ENCODE measurements around the gene ARL3.
A peak's percentile ranks its signal among the peaks of the same experiment; 100 is the strongest.
"Not testable (repeated sequence)": the region's sequence is repeated elsewhere in the genome, so short reads cannot be mapped to it uniquely, and the experiment has no call there.

The ARL3 gene

DNA sequence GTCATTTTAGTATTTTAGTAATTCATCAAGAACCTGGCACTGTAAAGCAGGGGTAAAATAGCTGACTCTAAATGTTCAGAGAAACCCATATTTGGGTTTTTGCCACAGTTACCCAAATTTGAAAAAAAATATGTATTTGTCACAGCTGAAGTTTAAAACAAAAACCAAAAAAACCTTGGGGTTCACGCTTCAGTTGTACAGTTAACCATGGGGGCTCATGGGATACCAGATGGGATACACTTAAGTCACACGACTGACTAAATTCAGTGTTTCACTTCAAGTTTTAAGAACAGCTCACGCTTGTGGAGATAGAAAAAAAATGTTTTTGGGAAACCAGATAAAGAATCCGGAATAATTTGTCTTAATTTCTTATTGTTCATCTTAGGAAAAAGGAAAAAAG, 2.1 kb downstream of the ARL3 start:
- peaks cover 55% of the 10 kb centered on the region for H3K4me1 ChIP-seq
- H3K27me3 ChIP-seq, result no peaks in the 10 kb centered on the region
- H3K36me3 ChIP-seq, result no peaks in the 10 kb centered on the region
- peak overlapping the region; percentile 7; the same call in 1 of the 2 replicates for H3K27ac ChIP-seq
- H3K4me3 ChIP-seq, result no peak overlapping the region
- H3K9ac ChIP-seq, result peak overlapping the region; percentile 16; the same call in 1 of the 2 replicates
- H4K20me1 ChIP-seq, result no peaks in the 10 kb centered on the region
- no peak for TF ChIP-seq Cebpa-rat (IDR thresholded peaks at IDR 0.05)
- H3K4me2 ChIP-seq, result peak overlapping the region; percentile 80
- no peaks in the 10 kb centered on the region for H3K9me3 ChIP-seq

DNA sequence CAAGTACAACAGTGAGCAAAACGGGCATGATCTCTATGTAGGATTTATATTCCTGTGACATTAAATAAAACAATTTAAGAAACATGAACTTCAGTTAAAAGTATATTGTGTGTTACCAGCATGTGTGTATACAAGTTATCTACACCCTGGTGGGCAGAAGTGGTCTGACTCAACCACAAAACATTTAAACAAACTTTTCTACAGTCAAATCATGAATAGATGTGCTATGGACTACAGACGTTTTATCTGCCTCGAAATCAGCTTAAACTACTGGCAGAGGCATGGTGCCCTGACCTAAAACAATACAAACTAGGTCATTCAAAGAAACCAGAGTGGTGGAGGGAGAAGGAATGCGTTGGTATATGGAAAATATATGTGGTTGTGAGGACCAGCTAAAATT, 3.6 kb downstream of the ARL3 start:
- H3K4me1 ChIP-seq, result peaks cover 52% of the 10 kb centered on the region
- H3K9ac ChIP-seq, result no peak overlapping the region
- no peaks in the 10 kb centered on the region for H3K36me3 ChIP-seq
- H3K27ac ChIP-seq, result no peak overlapping the region
- H4K20me1 ChIP-seq, result peaks cover 6% of the 10 kb centered on the region; the same call in 1 of the 2 replicates
- H3K27me3 ChIP-seq, result no peaks in the 10 kb centered on the region
- H3K4me2 ChIP-seq, result peak overlapping the region; percentile 30
- no peaks in the 10 kb centered on the region for H3K9me3 ChIP-seq
- TF ChIP-seq Cebpa-rat (IDR thresholded peaks at IDR 0.05), result no peak
- H3K4me3 ChIP-seq, result no peak overlapping the region

DNA sequence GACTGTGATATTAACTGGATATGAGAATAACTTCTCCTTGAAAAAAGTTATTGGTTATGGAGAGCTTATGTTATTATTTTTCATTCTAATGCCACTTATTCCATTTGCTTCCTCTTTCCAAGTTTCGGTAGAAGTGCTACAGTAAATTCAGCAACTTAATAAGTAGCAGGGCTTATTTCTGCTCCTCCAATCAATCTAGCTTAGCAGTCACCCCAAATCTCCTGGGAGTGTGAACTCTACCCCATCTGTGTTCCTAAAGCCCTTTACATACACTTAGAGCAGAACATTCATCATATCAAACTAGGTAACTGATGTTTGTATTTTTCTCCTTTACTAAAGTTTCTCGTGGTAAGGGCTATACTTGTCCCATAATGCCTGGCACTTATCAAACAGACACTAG, 8.7 kb downstream of the ARL3 start:
- no peak for TF ChIP-seq Cebpa-rat (IDR thresholded peaks at IDR 0.05)
- no peaks in the 10 kb centered on the region for H3K9me3 ChIP-seq
- H3K4me2 ChIP-seq, result peak overlapping the region; percentile 64
- H3K27ac ChIP-seq, result no peak overlapping the region
- no peak overlapping the region for H3K4me3 ChIP-seq
- H3K27me3 ChIP-seq, result no peaks in the 10 kb centered on the region
- H3K36me3 ChIP-seq, result peaks cover 16% of the 10 kb centered on the region
- H3K9ac ChIP-seq, result no peak overlapping the region
- H3K4me1 ChIP-seq, result peaks cover 35% of the 10 kb centered on the region
- peaks cover 17% of the 10 kb centered on the region for H4K20me1 ChIP-seq

DNA sequence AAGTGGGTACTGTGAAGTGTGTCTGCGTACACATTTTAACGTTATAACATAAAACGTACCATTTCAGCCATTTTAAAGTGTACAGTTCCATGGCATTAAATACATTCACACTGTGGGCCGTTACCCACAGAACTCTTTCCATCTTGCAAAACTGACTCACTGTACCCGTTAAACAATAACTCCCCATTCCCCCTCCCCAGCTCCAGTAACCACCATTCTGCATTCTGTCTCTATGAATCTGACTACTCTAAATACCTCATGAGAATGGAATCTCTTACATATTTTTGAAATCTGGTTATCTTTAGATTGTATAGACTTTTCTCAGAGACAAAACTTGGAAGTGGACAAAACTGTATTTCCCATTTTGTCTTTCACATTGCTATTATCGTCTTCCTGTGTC, 9.3 kb downstream of the ARL3 start:
- Histone ChIP-seq H3K9me3 (no peaks in the 10 kb centered on the region), H3K4me3 (no peak overlapping the region), H3K27me3 (no peaks in the 10 kb centered on the region), H4K20me1 (peaks cover 17% of the 10 kb centered on the region), H3K9ac (no peak overlapping the region), H3K27ac (no peak overlapping the region), H3K4me2 (peak overlapping the region; percentile 64), H3K36me3 (peaks cover 16% of the 10 kb centered on the region), H3K4me1 (peaks cover 36% of the 10 kb centered on the region)
- TF ChIP-seq Cebpa-rat (IDR thresholded peaks at IDR 0.05), result no peak

DNA sequence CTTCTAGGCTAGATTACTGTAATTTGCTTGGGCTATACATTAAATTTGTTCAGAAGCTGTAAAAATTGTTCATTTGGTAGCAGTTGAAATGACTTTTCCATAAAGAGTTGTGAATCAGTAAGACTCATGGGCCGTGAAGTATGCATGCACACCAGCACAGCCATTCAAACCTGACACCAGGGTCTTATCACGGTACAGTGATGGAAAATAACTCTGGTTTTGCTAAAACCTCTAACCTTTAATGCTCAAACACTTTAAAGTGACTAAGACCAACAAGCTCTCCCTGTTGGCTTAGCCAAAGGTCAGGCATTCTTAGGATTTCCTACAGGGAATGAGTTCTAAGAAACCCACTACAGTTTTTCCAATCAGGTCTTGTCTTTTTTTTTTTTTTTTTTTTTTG, 11.5 kb downstream of the ARL3 start:
- Histone ChIP-seq H3K27me3 (no peaks in the 10 kb centered on the region), H3K27ac (no peak overlapping the region), H3K4me2 (no peak overlapping the region), H3K9ac (no peak overlapping the region), H3K4me3 (no peak overlapping the region), H3K9me3 (no peaks in the 10 kb centered on the region), H3K36me3 (peaks cover 33% of the 10 kb centered on the region), H3K4me1 (peaks cover 37% of the 10 kb centered on the region), H4K20me1 (peaks cover 17% of the 10 kb centered on the region)
- TF ChIP-seq Cebpa-rat (IDR thresholded peaks at IDR 0.05), result no peak

DNA sequence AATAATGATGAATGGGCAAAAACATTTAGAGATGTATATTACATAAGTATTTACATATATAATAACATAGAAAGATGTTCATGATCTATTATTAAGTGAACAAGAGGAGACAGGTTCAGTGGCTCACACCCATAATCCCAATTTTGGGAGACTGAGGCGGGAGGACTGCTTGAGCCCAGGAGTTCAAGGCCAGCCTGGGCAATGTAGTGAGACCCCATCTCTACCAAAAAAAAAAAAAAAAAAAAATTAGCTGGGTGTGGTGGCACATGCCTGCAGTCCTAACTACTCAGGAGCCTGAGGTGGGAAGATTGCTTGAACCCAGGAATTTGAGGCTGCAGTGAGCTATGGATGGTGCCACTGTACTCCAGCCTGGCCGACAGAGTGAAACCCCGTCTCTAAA, 12.4 kb downstream of the ARL3 start:
- peaks cover 33% of the 10 kb centered on the region for H3K4me1 ChIP-seq
- no peak for TF ChIP-seq Cebpa-rat (IDR thresholded peaks at IDR 0.05)
- H3K27me3 ChIP-seq, result no peaks in the 10 kb centered on the region
- peaks cover 42% of the 10 kb centered on the region for H3K36me3 ChIP-seq
- H3K4me3 ChIP-seq, result no peak overlapping the region
- no peak overlapping the region for H3K4me2 ChIP-seq
- H3K9ac ChIP-seq, result no peak overlapping the region
- no peak overlapping the region for H3K27ac ChIP-seq
- no peaks in the 10 kb centered on the region for H3K9me3 ChIP-seq
- H4K20me1 ChIP-seq, result peaks cover 17% of the 10 kb centered on the region

DNA sequence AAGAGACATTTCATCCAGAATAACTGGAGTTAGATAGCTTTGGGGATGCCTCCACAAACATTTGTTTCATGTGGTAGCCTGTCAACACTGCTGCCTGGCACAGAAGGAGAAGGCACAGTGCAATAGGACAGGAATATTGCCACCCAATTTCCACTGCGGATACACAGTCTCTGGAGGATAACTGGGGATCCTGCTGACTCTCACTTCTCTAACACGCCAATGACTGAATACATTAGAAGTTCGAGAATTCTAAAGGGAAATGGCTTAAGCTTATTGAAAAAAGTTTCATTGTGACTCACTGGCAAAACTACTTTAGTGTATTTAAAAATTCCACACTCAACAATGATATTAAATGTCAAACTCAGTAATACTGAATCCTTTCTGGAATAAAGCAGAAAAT, 12.9 kb downstream of the ARL3 start:
- Histone ChIP-seq H3K9me3 (no peaks in the 10 kb centered on the region), H3K9ac (no peak overlapping the region), H3K4me3 (no peak overlapping the region), H3K4me2 (no peak overlapping the region), H3K27ac (no peak overlapping the region), H3K4me1 (peaks cover 30% of the 10 kb centered on the region), H4K20me1 (peaks cover 17% of the 10 kb centered on the region), H3K27me3 (no peaks in the 10 kb centered on the region), H3K36me3 (peaks cover 47% of the 10 kb centered on the region)
- TF ChIP-seq Cebpa-rat (IDR thresholded peaks at IDR 0.05), result no peak

DNA sequence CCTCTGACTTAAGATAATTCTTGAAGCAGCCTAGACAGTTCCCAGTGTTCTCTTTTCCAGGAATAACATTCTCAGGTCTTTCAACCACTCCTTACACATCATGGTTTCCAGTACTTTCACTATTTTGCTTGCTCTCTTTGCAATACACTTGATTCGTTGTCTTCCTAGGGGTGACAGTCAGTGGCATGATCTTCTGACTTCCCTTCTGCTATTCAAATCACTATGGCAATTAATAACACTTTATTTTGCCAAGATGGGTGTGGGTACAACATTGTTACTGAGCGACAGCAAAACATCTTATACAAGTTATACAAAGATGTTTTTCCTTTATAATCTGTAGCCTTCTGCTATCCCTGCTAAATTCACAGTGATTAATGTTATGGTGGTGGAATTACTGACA, 15.3 kb downstream of the ARL3 start:
- Histone ChIP-seq H3K4me3 (no peak overlapping the region), H3K4me2 (no peak overlapping the region), H3K4me1 (peaks cover 15% of the 10 kb centered on the region; the same call in 1 of the 2 replicates), H3K27me3 (no peaks in the 10 kb centered on the region), H3K36me3 (peaks cover 53% of the 10 kb centered on the region), H4K20me1 (no peaks in the 10 kb centered on the region), H3K9ac (no peak overlapping the region), H3K9me3 (no peaks in the 10 kb centered on the region), H3K27ac (no peak overlapping the region)
- TF ChIP-seq Cebpa-rat (IDR thresholded peaks at IDR 0.05), result no peak

DNA sequence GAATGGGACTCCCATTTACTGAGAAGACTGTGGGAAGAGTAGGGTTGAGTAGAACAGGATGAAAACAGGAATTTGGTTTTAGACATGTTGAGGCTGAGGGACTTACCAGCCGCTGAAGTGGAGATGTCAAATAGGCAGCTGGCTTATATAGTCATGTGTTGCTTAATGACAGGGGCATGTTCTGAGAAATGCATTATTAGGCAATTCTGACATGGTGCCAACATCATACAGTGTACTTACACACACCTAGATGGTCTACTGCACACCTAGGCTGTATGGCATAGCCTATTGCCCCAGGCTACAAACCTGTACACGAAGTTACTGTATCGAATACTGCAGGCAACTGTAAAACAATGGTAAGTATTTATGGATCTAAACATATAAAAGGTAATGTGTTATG, 17.5 kb downstream of the ARL3 start:
- no peak for TF ChIP-seq Cebpa-rat (IDR thresholded peaks at IDR 0.05)
- no peak overlapping the region for H3K4me2 ChIP-seq
- H3K27ac ChIP-seq, result no peak overlapping the region
- H3K9me3 ChIP-seq, result no peaks in the 10 kb centered on the region
- peaks cover 15% of the 10 kb centered on the region; the same call in 1 of the 2 replicates for H3K4me1 ChIP-seq
- no peak overlapping the region for H3K9ac ChIP-seq
- H3K36me3 ChIP-seq, result peaks cover 57% of the 10 kb centered on the region
- H3K27me3 ChIP-seq, result no peaks in the 10 kb centered on the region
- H4K20me1 ChIP-seq, result no peaks in the 10 kb centered on the region
- H3K4me3 ChIP-seq, result no peak overlapping the region

DNA sequence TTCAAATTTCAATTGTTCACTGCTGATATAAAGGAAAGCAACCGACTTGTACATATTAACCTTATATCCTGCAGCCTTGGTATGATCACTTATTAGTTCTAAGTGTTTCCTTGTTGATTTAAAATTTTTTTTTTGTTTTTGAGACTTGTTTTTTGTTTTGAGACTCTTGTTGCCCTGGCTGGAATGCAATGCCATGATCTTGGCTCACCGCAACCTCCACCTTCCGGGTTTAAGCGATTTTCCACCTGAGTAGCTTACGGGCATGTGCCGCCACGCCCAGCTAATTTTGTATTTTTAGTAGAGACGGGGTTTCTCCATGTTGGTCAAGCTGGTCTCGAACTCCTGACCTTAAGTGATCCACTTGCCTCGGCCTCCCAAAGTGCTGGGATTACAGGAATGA, 18.8 kb downstream of the ARL3 start:
- H4K20me1 ChIP-seq, H3K27me3 ChIP-seq, H3K4me1 ChIP-seq, H3K9me3 ChIP-seq, H3K4me2 ChIP-seq, H3K4me3 ChIP-seq, H3K27ac ChIP-seq, H3K9ac ChIP-seq: not testable (repeated sequence)
- H3K36me3 ChIP-seq, result peaks cover 51% of the 10 kb centered on the region

All from BLaER1 (cell line).